Measurements from ENCODE around the gene MB.

MB gene

DNA sequence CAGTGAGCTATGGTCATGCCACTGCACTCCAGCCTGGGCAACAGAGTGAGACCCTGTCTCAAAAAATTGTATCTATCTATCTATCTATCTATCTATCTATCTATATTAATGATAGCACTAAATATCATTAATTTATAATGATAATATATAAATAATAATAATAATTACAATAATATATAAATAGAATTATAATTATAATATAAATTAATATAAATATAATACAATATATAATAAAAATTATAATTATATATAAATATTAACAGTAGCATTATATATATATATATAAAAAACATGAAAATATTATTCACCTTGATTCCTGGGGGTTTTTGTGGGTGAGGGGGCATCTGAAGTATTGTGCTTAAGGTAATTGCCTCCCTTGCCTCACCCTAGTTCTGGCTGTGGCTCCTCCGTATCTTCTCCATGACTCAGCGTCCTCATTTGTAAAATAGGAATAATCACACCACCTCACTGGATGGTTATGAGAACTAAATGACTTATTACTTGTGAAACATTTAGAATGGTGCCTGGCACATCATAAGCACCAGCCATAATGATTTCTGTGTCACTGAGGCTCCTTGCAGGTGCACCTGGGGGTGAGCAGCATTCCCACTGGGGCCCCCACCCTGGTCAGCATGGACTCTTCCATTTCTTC, 57.6 kb downstream of the MB start:
- TF ChIP-seq, protein P1, sequence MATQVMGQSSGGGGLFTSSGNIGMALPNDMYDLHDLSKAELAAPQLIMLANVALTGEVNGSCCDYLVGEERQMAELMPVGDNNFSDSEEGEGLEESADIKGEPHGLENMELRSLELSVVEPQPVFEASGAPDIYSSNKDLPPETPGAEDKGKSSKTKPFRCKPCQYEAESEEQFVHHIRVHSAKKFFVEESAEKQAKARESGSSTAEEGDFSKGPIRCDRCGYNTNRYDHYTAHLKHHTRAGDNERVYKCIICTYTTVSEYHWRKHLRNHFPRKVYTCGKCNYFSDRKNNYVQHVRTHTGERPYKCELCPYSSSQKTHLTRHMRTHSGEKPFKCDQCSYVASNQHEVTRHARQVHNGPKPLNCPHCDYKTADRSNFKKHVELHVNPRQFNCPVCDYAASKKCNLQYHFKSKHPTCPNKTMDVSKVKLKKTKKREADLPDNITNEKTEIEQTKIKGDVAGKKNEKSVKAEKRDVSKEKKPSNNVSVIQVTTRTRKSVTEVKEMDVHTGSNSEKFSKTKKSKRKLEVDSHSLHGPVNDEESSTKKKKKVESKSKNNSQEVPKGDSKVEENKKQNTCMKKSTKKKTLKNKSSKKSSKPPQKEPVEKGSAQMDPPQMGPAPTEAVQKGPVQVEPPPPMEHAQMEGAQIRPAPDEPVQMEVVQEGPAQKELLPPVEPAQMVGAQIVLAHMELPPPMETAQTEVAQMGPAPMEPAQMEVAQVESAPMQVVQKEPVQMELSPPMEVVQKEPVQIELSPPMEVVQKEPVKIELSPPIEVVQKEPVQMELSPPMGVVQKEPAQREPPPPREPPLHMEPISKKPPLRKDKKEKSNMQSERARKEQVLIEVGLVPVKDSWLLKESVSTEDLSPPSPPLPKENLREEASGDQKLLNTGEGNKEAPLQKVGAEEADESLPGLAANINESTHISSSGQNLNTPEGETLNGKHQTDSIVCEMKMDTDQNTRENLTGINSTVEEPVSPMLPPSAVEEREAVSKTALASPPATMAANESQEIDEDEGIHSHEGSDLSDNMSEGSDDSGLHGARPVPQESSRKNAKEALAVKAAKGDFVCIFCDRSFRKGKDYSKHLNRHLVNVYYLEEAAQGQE (IDR thresholded peaks at IDR 0.05; ENCODE audit: insufficient read depth in 1 of 2, low read depth in 2 of 2, low read length in 2 of 2): no peak
- TF ChIP-seq SIN3A (IDR thresholded peaks at IDR 0.05; ENCODE audit: borderline replicate concordance, insufficient read depth, low read length): no peak
- TF ChIP-seq FOXP2 (optimal IDR thresholded peaks at IDR 0.05; ENCODE audit: borderline replicate concordance, extremely low read depth, extremely low read length, insufficient read depth): no peak
- TF ChIP-seq POLR2AphosphoS5 (IDR thresholded peaks at IDR 0.05; ENCODE audit: low read depth, low read length): no peak
- TF ChIP-seq TAF1 (IDR thresholded peaks at IDR 0.05; ENCODE audit: borderline replicate concordance, insufficient read depth, low read length): no peak

DNA sequence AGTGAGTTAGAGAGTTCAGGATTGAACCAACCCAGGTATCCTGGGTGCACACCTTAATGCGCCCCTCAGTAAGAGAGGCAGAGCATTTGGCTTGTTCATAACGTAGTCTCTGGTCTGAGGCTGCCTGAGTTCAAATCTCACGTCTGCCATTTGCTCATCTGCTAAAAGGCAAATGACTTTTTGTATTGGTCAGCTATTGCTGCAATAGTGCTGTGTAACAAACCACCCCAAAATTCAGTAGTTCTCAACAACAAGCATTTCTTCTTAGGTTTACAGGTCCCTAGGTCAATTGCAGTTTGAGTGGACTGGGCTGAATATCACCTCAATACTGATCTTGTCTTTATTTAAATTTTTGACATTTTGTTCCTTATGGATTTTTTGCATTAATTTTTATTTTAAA, 58.4 kb downstream of the MB start:
- TF ChIP-seq TAF1 (IDR thresholded peaks at IDR 0.05; ENCODE audit: borderline replicate concordance, insufficient read depth, low read length) (no peak), POLR2AphosphoS5 (IDR thresholded peaks at IDR 0.05; ENCODE audit: low read depth, low read length) (no peak), FOXP2 (optimal IDR thresholded peaks at IDR 0.05; ENCODE audit: borderline replicate concordance, extremely low read depth, extremely low read length, insufficient read depth) (no peak), SIN3A (IDR thresholded peaks at IDR 0.05; ENCODE audit: borderline replicate concordance, insufficient read depth, low read length) (no peak)
- TF ChIP-seq, protein P1 (IDR thresholded peaks at IDR 0.05; ENCODE audit: insufficient read depth in 1 of 2, low read depth in 2 of 2, low read length in 2 of 2): no peak

DNA sequence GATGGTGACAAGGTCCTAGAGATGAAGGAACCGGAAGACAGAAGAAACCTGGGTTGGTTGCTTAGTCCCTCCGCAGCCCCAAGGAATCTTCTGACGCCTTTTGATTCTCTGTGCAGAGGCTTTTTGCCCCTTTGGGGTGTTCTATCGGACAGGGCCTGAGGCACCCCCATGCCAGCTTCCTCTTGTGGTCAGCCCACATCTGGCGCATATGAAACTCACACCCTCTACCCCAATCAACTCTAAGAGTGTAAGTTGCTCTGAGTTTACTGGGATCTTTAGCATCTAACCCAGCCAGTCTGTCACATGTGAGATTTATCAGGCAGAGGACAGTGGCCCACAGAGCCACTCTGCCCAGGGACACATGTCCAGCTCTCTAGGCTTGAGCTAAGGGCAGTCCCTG, 59.1 kb downstream of the MB start:
- no peak for TF ChIP-seq FOXP2 (optimal IDR thresholded peaks at IDR 0.05; ENCODE audit: borderline replicate concordance, extremely low read depth, extremely low read length, insufficient read depth)
- TF ChIP-seq TAF1 (IDR thresholded peaks at IDR 0.05; ENCODE audit: borderline replicate concordance, insufficient read depth, low read length): no peak
- TF ChIP-seq SIN3A (IDR thresholded peaks at IDR 0.05; ENCODE audit: borderline replicate concordance, insufficient read depth, low read length): no peak
- no peak for TF ChIP-seq POLR2AphosphoS5 (IDR thresholded peaks at IDR 0.05; ENCODE audit: low read depth, low read length)
- TF ChIP-seq, protein P1 (IDR thresholded peaks at IDR 0.05; ENCODE audit: insufficient read depth in 1 of 2, low read depth in 2 of 2, low read length in 2 of 2): no peak
